Fibroblast of skin of left biceps (primary cell): ENCODE data around the gene ZBTB5.
A peak's percentile ranks its signal among the peaks of the same experiment; 100 is the strongest.
"Not testable (repeated sequence)": the region's sequence is repeated elsewhere in the genome, so short reads cannot be mapped to it uniquely, and the experiment has no call there.

ENCODE experiments used
- DNase-seq, 2 experiments: peaks; one replicate each; pipeline ENCODE4 v3.0.0-alpha.2; 2013; ENCODE audit warnings: low read depth in 2 of 2

ZBTB5 gene, protein sequence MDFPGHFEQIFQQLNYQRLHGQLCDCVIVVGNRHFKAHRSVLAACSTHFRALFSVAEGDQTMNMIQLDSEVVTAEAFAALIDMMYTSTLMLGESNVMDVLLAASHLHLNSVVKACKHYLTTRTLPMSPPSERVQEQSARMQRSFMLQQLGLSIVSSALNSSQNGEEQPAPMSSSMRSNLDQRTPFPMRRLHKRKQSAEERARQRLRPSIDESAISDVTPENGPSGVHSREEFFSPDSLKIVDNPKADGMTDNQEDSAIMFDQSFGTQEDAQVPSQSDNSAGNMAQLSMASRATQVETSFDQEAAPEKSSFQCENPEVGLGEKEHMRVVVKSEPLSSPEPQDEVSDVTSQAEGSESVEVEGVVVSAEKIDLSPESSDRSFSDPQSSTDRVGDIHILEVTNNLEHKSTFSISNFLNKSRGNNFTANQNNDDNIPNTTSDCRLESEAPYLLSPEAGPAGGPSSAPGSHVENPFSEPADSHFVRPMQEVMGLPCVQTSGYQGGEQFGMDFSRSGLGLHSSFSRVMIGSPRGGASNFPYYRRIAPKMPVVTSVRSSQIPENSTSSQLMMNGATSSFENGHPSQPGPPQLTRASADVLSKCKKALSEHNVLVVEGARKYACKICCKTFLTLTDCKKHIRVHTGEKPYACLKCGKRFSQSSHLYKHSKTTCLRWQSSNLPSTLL

DNA sequence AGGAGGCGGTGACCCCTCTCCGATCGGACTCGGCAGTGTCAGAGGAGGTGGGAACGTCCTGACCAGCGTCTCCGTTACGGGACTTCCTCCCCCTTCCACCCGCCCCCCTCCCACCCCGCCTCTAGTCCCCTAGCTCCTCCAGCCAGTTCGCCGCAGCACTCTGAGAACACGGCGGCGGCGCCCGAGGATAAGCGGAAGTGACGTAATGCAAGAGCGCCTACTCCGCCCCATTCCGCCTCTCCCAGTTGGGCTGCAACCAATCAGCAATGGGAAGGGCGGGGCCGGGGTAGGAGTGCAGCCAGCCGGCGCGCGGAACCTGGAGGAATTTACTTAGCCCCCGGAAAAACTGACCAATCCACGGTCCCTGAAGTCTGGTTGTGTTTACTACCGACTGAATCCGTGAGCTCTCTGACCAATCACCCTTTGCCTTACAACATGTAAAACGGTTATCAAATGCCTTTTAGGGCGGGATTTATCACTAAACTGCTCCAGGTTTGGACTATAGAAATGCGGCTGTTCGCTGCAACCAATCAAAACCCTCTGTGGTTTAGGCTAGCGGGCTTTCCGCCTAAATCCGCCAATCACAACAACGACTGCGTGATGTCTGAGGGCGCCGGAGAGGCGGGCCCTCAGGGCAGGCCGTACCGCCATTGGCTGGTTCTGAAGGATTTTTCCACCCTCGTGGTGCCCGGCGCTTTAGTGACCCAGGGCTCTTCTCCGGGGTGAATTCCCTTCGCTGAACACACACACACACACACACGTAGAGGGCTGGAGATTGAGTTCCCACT lies at the start of gene ZBTB5:
TSS of gene ZBTB5 (minus strand) at position 202 of the 788 bp plus-strand sequence. CDS start 22,899 bp downstream, outside the sequence.
- peak; percentile 100 for DNase-seq

DNA sequence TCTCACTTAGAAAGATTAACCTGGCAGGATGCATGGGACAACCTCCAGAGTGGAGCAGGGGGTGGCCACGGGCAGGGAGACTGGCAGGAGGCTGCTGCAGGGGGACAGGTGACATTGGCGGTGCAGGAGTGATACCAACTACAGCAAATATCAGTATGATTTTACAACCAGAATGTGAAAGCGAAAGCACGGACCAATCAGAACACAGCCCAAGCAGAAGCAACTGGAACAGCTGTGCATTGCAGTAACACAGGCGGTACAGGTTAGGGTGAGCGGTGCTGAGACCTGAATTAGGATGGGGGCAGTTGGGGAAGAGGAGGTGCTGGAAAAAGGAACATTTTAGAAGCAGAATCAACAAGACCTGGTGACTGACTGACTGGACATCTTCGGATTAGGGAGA lies 49.7 kb upstream of the ZBTB5 start:
- DNase-seq = no peak

GRCh38 chr9:37514415-37514814 lies 49.2 kb upstream of the ZBTB5 start:
- DNase-seq = not testable (repeated sequence)

- no peak for DNase-seq
Observed at GRCh38 chr9:37512437-37512836, 47.2 kb upstream of the ZBTB5 start.

GRCh38 chr9:37511016-37512010 lies 46.1 kb upstream of the ZBTB5 start:
- no peak for DNase-seq

- DNase-seq = not testable (repeated sequence)
Observed at GRCh38 chr9:37510053-37510452, 44.8 kb upstream of the ZBTB5 start.

DNA sequence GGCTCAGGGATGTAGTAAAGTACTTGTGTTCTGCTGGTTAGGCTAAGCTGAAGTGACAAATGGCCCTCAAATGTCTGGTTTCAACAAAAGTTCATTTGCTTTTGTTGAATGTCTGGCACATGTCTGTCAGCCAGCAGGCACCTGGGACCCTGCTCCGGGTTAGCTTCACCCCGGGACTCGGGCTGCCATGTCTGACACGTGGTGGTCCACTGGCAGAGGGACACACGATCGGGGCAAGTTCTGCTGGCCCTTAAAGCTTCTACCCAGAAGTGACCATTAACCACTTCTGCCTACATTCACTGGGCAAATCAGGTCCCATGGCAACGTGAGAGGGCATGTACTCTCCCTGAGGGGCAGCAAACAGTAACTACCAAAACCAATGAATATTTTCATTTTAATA lies 44.3 kb upstream of the ZBTB5 start:
- DNase-seq = no peak

DNA sequence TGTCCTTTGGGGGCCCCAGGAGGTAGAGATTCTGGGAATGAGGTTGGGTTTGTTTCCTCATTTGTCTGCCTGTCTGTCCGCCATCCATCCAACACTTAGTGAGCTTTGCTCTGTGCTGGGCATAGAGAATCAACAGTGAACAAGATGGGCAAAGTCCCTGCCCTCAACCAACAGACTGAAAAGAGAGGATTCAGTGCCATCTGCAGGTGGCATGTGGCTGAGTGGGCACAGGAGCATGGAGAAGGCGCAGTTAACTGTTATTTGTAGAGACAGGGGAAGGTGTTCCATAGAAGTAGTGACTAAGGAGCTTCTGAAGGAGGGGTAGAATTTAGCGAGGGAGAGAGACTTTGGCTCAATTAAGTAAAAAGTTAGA lies 43.6 kb upstream of the ZBTB5 start:
- DNase-seq = no peak

- DNase-seq = no peak
Observed at GRCh38 chr9:37508135-37508833, 43.0 kb upstream of the ZBTB5 start.

GRCh38 chr9:37507566-37508134 lies 42.4 kb upstream of the ZBTB5 start:
- DNase-seq = no peak

DNA sequence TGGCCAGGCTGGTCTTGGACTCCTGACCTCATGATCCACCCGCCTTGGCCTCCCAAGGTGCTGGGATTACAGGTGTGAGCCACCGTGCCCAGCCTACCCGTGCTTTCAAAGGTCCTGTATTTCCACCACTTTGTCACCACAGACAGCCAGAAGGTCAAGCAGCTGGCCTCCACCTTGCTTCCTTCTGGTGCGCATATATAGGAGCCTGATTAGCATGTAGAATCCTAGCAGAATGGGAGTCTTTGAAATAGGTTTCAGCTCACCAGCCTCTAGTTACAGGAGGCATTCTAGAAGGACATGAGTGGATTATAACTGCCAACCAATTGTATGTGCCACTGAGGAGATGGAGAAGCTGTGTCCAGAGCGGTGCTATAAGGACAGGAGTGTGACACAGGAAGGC lies 39.4 kb upstream of the ZBTB5 start:
- no peak for DNase-seq

DNA sequence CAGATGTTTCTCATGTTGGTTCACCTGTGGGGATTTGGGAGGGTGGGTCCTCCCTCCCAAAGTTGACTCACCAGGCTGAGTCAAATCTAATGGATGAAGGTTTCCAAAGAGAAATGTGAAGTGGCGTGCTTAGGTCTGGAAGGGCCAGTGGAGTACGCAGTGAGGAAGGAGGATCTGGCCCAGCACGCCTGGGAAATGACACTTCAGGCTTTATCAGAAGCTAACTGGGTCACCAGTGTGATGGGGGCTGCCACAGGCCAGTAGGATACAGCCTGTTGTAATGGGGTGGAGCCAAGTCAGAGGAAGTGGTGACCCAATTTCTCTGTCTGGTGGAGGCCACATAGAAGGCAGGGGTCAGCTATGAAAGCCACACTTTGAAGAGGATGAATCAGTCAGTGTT lies 38.5 kb upstream of the ZBTB5 start:
- DNase-seq = no peak

GRCh38 chr9:37501957-37502596 lies 36.8 kb upstream of the ZBTB5 start:
- no peak for DNase-seq

DNA sequence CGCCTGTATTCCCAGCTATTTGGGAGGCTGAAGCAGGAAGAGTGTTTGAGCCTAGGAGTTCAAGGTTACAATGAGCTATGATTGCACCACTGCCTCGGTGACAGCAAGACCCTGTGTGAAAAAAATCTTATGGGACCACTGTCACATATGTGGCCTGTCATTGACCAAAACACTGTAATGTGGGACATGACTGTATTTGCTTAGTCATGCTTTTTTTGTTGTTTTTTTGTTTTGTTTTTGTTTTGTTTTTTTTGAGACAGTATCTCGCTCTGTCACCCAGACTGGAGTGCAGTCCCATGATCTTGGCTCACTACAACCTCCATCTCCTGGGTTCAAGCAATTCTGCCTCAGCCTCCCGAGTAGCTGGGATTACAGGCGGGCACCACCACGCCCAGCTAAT lies 34.0 kb upstream of the ZBTB5 start:
- no peak for DNase-seq

- no peak for DNase-seq
Observed at GRCh38 chr9:37498457-37498856, 33.2 kb upstream of the ZBTB5 start.

DNA sequence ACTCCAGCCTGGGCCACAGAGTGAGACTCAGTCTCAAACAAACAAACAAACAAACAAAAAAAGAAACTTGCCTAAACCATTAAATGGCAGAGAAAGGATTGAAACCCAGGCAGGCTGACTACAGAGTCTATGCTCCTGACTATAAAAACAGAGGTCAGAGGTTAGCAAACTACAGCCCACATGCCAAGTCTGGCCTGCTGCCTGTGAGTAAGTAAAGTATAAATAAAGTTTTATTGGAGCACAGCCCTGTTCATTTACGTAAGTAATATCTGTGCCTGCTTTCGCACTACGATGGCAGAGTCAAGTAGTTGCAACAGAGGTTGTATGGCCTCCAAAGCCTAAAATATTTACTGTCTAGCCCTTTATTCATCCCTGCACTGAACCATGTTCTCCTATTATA lies 32.1 kb upstream of the ZBTB5 start:
- no peak for DNase-seq

DNA sequence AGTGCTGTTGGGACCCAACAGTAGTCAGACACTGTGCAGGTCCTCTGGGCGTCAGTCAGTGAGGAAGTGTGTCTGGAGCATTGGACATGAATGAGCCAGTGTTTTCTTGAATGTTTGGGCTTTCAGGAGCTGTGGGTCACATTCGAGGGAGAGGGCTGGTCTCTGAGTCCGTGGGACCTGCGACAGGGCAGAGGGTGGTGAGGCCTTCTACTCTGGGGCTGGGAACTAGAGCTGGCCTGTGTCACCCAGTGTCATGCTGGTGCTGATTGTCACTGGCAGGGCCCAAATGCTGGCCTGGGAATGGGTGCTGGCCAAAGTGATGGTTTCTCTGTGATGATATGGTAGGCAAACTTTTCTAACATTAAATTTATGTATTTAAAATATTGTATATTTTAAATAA lies 30.8 kb upstream of the ZBTB5 start:
- DNase-seq = no peak

DNA sequence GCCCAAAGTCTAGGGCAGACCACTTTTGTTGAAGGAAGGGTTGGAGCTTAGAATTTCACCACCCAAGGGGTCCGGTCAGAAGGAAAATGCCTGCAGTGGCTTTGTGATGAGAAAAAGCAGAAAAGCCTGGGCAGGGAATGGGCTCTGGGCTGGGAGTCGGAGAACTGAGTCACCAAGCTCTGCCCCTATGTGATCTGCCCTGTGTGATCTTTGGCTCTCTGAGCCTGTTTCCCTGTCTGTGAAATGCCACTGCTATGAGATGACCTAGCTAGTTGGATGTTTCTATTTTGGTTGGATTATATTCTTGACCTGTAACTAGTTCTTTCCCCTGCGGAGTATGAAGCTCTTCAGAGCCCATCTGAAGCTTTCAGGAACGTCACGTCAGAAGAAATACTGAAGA lies 30.3 kb upstream of the ZBTB5 start:
- no peak for DNase-seq

- DNase-seq = no peak
Observed at GRCh38 chr9:37491939-37492338, 26.7 kb upstream of the ZBTB5 start.
